Nephron (organoid): ENCODE data around the gene RUNX2.
A peak's percentile ranks its signal among the peaks of the same experiment; 100 is the strongest.

Experiments used
- H3K27ac Mint-ChIP-seq, 3 experiments: 2 replicates each; pipeline ENCODE4 v1.8.0; 2020; ENCODE audit warnings: mixed read lengths in 3 of 3, mild to moderate bottlenecking in 2 of 3, moderate library complexity in 1 of 3
- H3K27me3 Mint-ChIP-seq: 2 replicates; pipeline ENCODE4 v1.8.0; 2021; ENCODE audit warnings: low read depth, mild to moderate bottlenecking, moderate library complexity, mixed read lengths
- H3K36me3 Mint-ChIP-seq: 2 replicates; pipeline ENCODE4 v1.8.0; 2020; ENCODE audit warnings: low read depth, mixed read lengths
- H3K4me1 Mint-ChIP-seq: 2 replicates; pipeline ENCODE4 v1.8.0; 2020; ENCODE audit warnings: mixed read lengths
- H3K4me3 Mint-ChIP-seq, 3 experiments: 2 replicates each; pipeline ENCODE4 v1.8.0; 2020; ENCODE audit warnings: mild to moderate bottlenecking in 3 of 3, mixed read lengths in 3 of 3, moderate library complexity in 2 of 3
- H3K9me3 Mint-ChIP-seq: 2 replicates; pipeline ENCODE4 v1.8.0; 2020; ENCODE audit warnings: mixed read lengths
- CTCF ChIP-seq, 3 experiments: fragments of 200-600 bp; sonication (generic); IDR thresholded peaks; one replicate each; pipeline ENCODE4 v1.5.0; 2021; ENCODE audit warnings: antibody characterized with exemption in 3 of 3; ENCODE audit not compliant: unreplicated experiment in 3 of 3

The RUNX2 gene

GRCh38 chr6:45469663-45470062 is 141.5 kb downstream of the RUNX2 start:
- no peak overlapping the region for H3K4me3 Mint-ChIP-seq
- peaks cover 5% of the 10 kb centered on the region for H3K27me3 Mint-ChIP-seq
- H3K27ac Mint-ChIP-seq = no peak overlapping the region
- H3K36me3 Mint-ChIP-seq = no peaks in the 10 kb centered on the region
- no peak for TF ChIP-seq CTCF (IDR thresholded peaks at IDR 0.05; ENCODE audit: unreplicated experiment in 3 of 3)
- H3K4me1 Mint-ChIP-seq = peaks cover 10% of the 10 kb centered on the region
- no peaks in the 10 kb centered on the region for H3K9me3 Mint-ChIP-seq

GRCh38 chr6:45470131-45470738 is 142.1 kb downstream of the RUNX2 start:
- no peaks in the 10 kb centered on the region for H3K36me3 Mint-ChIP-seq
- H3K4me1 Mint-ChIP-seq = peaks cover 10% of the 10 kb centered on the region
- no peaks in the 10 kb centered on the region for H3K9me3 Mint-ChIP-seq
- no peak overlapping the region for H3K4me3 Mint-ChIP-seq
- H3K27me3 Mint-ChIP-seq = peaks cover 5% of the 10 kb centered on the region
- TF ChIP-seq CTCF (IDR thresholded peaks at IDR 0.05; ENCODE audit: unreplicated experiment in 3 of 3) = no peak
- no peak overlapping the region for H3K27ac Mint-ChIP-seq

- Mint-ChIP-seq H3K27me3 (peaks cover 5% of the 10 kb centered on the region), H3K9me3 (no peaks in the 10 kb centered on the region), H3K36me3 (no peaks in the 10 kb centered on the region), H3K4me3 (no peak overlapping the region), H3K27ac (peak overlapping the region; percentile 0 to 24 (median 21)), H3K4me1 (peaks cover 10% of the 10 kb centered on the region)
- TF ChIP-seq CTCF (IDR thresholded peaks at IDR 0.05; ENCODE audit: unreplicated experiment in 3 of 3) = no peak
These were observed 144.3 kb downstream of the RUNX2 start for GRCh38 chr6:45472382-45472781.

- Mint-ChIP-seq H3K4me3 (no peak overlapping the region), H3K27ac (peak overlapping the region in 1 of 3 experiments; percentile 24), H3K36me3 (no peaks in the 10 kb centered on the region), H3K4me1 (peaks cover 10% of the 10 kb centered on the region), H3K27me3 (peaks cover 5% of the 10 kb centered on the region), H3K9me3 (no peaks in the 10 kb centered on the region)
- TF ChIP-seq CTCF (IDR thresholded peaks at IDR 0.05; ENCODE audit: unreplicated experiment in 3 of 3) = no peak
These were observed 145.2 kb downstream of the RUNX2 start for GRCh38 chr6:45473121-45473993.

- no peaks in the 10 kb centered on the region for H3K9me3 Mint-ChIP-seq
- H3K4me1 Mint-ChIP-seq = peaks cover 10% of the 10 kb centered on the region
- peaks cover 5% of the 10 kb centered on the region for H3K27me3 Mint-ChIP-seq
- no peak overlapping the region for H3K4me3 Mint-ChIP-seq
- TF ChIP-seq CTCF (IDR thresholded peaks at IDR 0.05; ENCODE audit: unreplicated experiment in 3 of 3) = no peak
- H3K36me3 Mint-ChIP-seq = no peaks in the 10 kb centered on the region
- peak overlapping the region in 1 of 3 experiments; percentile 22 for H3K27ac Mint-ChIP-seq
These were observed 146.2 kb downstream of the RUNX2 start for GRCh38 chr6:45474376-45474775.
